Neural cell (in vitro differentiated cells): ENCODE results near the gene ITGB7.

Experiments used
- EZH2 ChIP-seq: fragments of 200-600, 300-800 bp; shearing (Covaris generic), sonication (generic); IDR thresholded peaks from 2 replicates; pipeline ENCODE4 v1.6.1; 2014; ENCODE audit warnings: antibody characterized with exemption, low read length, borderline replicate concordance, mild to moderate bottlenecking; ENCODE audit not compliant: insufficient read depth, poor library complexity, severe bottlenecking
- RAD21 ChIP-seq: fragments of 450-650 bp; conservative IDR thresholded peaks from 2 replicates; pipeline ENCODE4 v1.6.1; 2014; ENCODE audit warnings: antibody characterized with exemption, mild to moderate bottlenecking, moderate library complexity
- TF ChIP-seq, protein P1 (sequence below): fragments of 450-650 bp; IDR thresholded peaks from 2 replicates; pipeline ENCODE4 v1.5.1; 2014; ENCODE audit warnings: antibody characterized with exemption, mild to moderate bottlenecking, moderate library complexity; ENCODE audit not compliant: poor library complexity, severe bottlenecking

- TF ChIP-seq, protein P1, sequence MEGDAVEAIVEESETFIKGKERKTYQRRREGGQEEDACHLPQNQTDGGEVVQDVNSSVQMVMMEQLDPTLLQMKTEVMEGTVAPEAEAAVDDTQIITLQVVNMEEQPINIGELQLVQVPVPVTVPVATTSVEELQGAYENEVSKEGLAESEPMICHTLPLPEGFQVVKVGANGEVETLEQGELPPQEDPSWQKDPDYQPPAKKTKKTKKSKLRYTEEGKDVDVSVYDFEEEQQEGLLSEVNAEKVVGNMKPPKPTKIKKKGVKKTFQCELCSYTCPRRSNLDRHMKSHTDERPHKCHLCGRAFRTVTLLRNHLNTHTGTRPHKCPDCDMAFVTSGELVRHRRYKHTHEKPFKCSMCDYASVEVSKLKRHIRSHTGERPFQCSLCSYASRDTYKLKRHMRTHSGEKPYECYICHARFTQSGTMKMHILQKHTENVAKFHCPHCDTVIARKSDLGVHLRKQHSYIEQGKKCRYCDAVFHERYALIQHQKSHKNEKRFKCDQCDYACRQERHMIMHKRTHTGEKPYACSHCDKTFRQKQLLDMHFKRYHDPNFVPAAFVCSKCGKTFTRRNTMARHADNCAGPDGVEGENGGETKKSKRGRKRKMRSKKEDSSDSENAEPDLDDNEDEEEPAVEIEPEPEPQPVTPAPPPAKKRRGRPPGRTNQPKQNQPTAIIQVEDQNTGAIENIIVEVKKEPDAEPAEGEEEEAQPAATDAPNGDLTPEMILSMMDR, result no peak
- TF ChIP-seq RAD21 (no peak), EZH2 (no peak)
These were observed 35.2 kb downstream of the ITGB7 start for GRCh38 chr12:53171725-53172329.
